ENCODE data around the gene NRG3.

The NRG3 gene

GRCh38 chr10:82084904-82085303 is 209.9 kb downstream of the NRG3 start:
- no peak for DNase-seq (ENCODE audit: low read depth in 4 of 4, low spot score in 1 of 4)

GRCh38 chr10:82089327-82089726 is 214.3 kb downstream of the NRG3 start:
- DNase-seq (ENCODE audit: low read depth in 4 of 4, low spot score in 1 of 4), result no peak

GRCh38 chr10:82091413-82091812 is 216.4 kb downstream of the NRG3 start:
- DNase-seq (ENCODE audit: low read depth in 4 of 4, low spot score in 1 of 4), result no peak

- DNase-seq (ENCODE audit: low read depth in 4 of 4, low spot score in 1 of 4), result no peak
Measured at GRCh38 chr10:82092111-82092510, 217.1 kb downstream of the NRG3 start.

GRCh38 chr10:82124713-82125112 is 249.7 kb downstream of the NRG3 start:
- DNase-seq (ENCODE audit: low read depth in 4 of 4, low spot score in 1 of 4), result no peak

GRCh38 chr10:82128527-82128926 is 253.5 kb downstream of the NRG3 start:
- no peak for DNase-seq (ENCODE audit: low read depth in 4 of 4, low spot score in 1 of 4)

- DNase-seq (ENCODE audit: low read depth in 4 of 4, low spot score in 1 of 4), result no peak
Measured at GRCh38 chr10:82136103-82136502, 261.1 kb downstream of the NRG3 start.

- no peak for DNase-seq (ENCODE audit: low read depth in 4 of 4, low spot score in 1 of 4)
Measured at GRCh38 chr10:82144153-82144552, 269.2 kb downstream of the NRG3 start.

GRCh38 chr10:82148764-82149163 is 273.8 kb downstream of the NRG3 start:
- DNase-seq (ENCODE audit: low read depth in 4 of 4, low spot score in 1 of 4), result no peak

- no peak for DNase-seq (ENCODE audit: low read depth in 4 of 4, low spot score in 1 of 4)
Measured at GRCh38 chr10:82149674-82150073, 274.7 kb downstream of the NRG3 start.

GRCh38 chr10:82150123-82150900 is 275.3 kb downstream of the NRG3 start:
- no peak for DNase-seq (ENCODE audit: low read depth in 4 of 4, low spot score in 1 of 4)

- DNase-seq (ENCODE audit: low read depth in 4 of 4, low spot score in 1 of 4), result no peak
Measured at GRCh38 chr10:82160307-82160706, 285.3 kb downstream of the NRG3 start.

GRCh38 chr10:82161264-82161663 is 286.3 kb downstream of the NRG3 start:
- DNase-seq (ENCODE audit: low read depth in 4 of 4, low spot score in 1 of 4), result no peak

- no peak for DNase-seq (ENCODE audit: low read depth in 4 of 4, low spot score in 1 of 4)
Measured at GRCh38 chr10:82162549-82163195, 287.7 kb downstream of the NRG3 start.

- no peak for DNase-seq (ENCODE audit: low read depth in 4 of 4, low spot score in 1 of 4)
Measured at GRCh38 chr10:82171899-82172298, 296.9 kb downstream of the NRG3 start.

- no peak for DNase-seq (ENCODE audit: low read depth in 4 of 4, low spot score in 1 of 4)
Measured at GRCh38 chr10:82176587-82176986, 301.6 kb downstream of the NRG3 start.

- DNase-seq (ENCODE audit: low read depth in 4 of 4, low spot score in 1 of 4), result no peak
Measured at GRCh38 chr10:82190432-82191260, 315.7 kb downstream of the NRG3 start.

- DNase-seq (ENCODE audit: low read depth in 4 of 4, low spot score in 1 of 4), result no peak
Measured at GRCh38 chr10:82191653-82192052, 316.7 kb downstream of the NRG3 start.

GRCh38 chr10:82192665-82193064 is 317.7 kb downstream of the NRG3 start:
- DNase-seq (ENCODE audit: low read depth in 4 of 4, low spot score in 1 of 4), result no peak

- DNase-seq (ENCODE audit: low read depth in 4 of 4, low spot score in 1 of 4), result no peak
Measured at GRCh38 chr10:82194419-82194818, 319.4 kb downstream of the NRG3 start.

GRCh38 chr10:82206831-82207230 is 331.8 kb downstream of the NRG3 start:
- DNase-seq (ENCODE audit: low read depth in 4 of 4, low spot score in 1 of 4), result no peak

GRCh38 chr10:82208726-82209125 is 333.7 kb downstream of the NRG3 start:
- no peak for DNase-seq (ENCODE audit: low read depth in 4 of 4, low spot score in 1 of 4)

Data from stimulated activated CD4-positive, alpha-beta T cell treated with anti-CD3 and anti-CD28 coated beads, Interleukin-1b, Interleukin-23, amount 100 ng/mL, for 24 hours (primary cell).